Neutrophil (primary cell): ENCODE results near the gene IRAK1.

Source experiments
- H3K27ac ChIP-seq: fragments of 200-600 bp; sonication (generic); 2 replicates; pipeline ENCODE4 v1.5.1; 2016; ENCODE audit warnings: mild to moderate bottlenecking, moderate library complexity
- H3K27me3 ChIP-seq: fragments of 200-600 bp; sonication (generic); 2 replicates; pipeline ENCODE4 v1.6.0; 2016; ENCODE audit warnings: mild to moderate bottlenecking
- H3K36me3 ChIP-seq: fragments of 200-600 bp; sonication (generic); 2 replicates; pipeline ENCODE4 v1.5.1; 2017
- H3K4me1 ChIP-seq, 2 experiments: fragments of 200-600 bp in 1 of 2; sonication (generic) in 1 of 2; 1 replicate in 1 of 2; 2 replicates in 1 of 2; pipeline versions ENCODE4 v1.5.1 to v1.6.1; 2013 to 2016; ENCODE audit warnings: low read depth in 1 of 2, low read length in 1 of 2, mild to moderate bottlenecking in 1 of 2, moderate library complexity in 1 of 2; ENCODE audit not compliant: control insufficient read depth in 1 of 2, insufficient read depth in 1 of 2
- H3K4me3 ChIP-seq, 2 experiments: fragments of 200-600 bp in 1 of 2; sonication (generic) in 1 of 2; 1 replicate in 1 of 2; 2 replicates in 1 of 2; pipeline ENCODE4 v1.5.1; 2013 to 2016; ENCODE audit warnings: low read depth in 1 of 2, low read length in 1 of 2, mild to moderate bottlenecking in 1 of 2, moderate library complexity in 1 of 2
- H3K9me3 ChIP-seq: fragments of 200-600 bp; sonication (generic); 2 replicates; pipeline ENCODE4 v1.5.1; 2016
- TF ChIP-seq, protein P1 (sequence below): fragments of 200-600 bp; sonication (generic); IDR thresholded peaks from 2 replicates; pipeline ENCODE4 v1.5.1; 2016; ENCODE audit warnings: antibody characterized with exemption

IRAK1 gene

DNA sequence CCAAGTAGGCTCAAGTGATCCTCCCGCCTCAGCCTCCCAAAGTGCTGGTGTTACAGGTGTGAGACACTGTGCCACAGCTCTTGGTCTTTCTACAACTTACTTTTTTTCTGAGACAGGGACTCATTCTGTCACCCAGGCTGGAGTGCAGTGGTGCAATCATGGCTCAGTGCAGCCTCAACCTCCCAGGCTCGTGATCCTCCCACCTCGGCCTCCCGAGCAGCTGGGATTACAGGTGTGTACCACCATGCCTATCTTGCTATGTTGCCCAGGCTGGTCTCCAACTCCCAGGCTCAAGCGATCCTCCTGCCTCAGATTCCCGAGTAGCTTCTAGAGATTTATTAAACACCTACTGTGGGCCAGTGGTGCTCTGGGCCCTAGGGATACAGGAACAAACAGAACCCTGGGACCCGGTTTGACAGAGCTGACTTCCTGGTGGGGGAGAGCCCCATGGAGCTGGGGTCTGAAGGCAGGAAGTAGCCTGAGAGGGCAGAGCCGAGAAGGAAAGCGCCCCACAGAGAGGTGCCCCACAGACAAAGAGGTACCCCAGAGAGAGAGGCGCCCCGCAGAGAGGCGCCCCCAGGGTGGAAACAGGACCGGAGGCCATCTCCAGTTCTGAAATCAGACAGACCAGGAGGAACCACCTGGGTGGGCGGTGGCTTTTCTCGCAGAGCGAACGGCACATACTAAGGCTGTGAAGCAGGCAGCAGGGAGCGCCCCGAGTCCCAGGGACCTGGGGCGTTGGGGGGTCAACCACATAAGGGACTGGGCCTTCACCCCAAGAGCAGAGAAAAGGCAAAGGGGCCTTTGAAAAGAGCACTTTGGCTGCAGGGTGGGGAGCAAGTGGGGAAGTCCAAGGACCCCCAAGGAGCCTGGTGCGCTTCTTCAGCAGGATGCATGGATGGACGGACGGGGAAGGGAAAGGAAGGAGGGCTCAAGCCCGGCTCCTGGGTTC, 5.0 kb downstream of the IRAK1 start:
- Histone ChIP-seq H3K27me3 (no peaks in the 10 kb centered on the region), H3K27ac (peak overlapping the region; percentile 52), H3K36me3 (peaks cover 26% of the 10 kb centered on the region), H3K4me3 (no peak overlapping the region), H3K4me1 (peaks cover 26 to 28% of the 10 kb centered on the region in 2 experiments), H3K9me3 (no peaks in the 10 kb centered on the region)
- TF ChIP-seq, protein P1, sequence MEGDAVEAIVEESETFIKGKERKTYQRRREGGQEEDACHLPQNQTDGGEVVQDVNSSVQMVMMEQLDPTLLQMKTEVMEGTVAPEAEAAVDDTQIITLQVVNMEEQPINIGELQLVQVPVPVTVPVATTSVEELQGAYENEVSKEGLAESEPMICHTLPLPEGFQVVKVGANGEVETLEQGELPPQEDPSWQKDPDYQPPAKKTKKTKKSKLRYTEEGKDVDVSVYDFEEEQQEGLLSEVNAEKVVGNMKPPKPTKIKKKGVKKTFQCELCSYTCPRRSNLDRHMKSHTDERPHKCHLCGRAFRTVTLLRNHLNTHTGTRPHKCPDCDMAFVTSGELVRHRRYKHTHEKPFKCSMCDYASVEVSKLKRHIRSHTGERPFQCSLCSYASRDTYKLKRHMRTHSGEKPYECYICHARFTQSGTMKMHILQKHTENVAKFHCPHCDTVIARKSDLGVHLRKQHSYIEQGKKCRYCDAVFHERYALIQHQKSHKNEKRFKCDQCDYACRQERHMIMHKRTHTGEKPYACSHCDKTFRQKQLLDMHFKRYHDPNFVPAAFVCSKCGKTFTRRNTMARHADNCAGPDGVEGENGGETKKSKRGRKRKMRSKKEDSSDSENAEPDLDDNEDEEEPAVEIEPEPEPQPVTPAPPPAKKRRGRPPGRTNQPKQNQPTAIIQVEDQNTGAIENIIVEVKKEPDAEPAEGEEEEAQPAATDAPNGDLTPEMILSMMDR: no peak

DNA sequence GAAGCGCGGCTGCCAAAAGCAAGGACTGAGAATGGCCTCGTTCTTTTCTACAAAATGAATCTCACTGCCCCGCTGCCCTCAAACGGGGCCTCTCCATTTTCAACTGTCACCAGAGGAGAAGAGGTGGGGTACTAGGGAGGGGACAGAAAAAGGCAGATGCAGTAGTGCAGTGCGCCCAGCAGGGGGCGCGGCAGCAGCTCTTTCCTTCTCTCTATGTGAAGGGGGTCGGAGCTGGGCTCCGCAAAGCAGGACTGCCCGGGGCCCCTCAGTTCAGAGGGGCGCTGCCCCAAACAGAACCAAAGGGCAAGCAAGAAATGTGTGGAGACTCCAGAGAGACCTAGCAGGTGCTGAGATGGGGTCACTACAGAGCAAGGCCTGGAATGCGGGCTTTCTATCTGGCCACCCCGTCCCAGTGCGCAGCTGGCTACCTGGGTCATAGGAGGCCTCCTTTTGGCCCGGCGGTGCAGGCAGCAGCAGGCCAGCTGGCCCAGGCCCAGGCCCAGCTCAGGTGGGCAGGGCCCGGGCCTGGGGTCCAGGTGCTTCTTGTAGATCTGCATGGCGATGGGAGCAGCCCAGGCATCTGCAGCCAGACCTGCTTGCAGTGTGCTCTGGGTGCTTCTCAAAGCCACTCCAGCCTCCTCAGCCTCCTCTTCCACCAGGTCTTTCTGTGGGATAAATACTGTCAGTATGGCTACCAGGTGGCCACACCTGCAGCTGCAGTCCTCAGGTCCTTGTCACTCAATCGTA, 5.9 kb downstream of the IRAK1 start:
- peak overlapping the region; percentile 52 for H3K27ac ChIP-seq
- H3K9me3 ChIP-seq: no peaks in the 10 kb centered on the region
- H3K27me3 ChIP-seq: no peaks in the 10 kb centered on the region
- peaks cover 24 to 26% of the 10 kb centered on the region in 2 experiments for H3K4me1 ChIP-seq
- H3K36me3 ChIP-seq: peaks cover 26% of the 10 kb centered on the region
- TF ChIP-seq, protein P1: peak; percentile 81
- H3K4me3 ChIP-seq: no peak overlapping the region

DNA sequence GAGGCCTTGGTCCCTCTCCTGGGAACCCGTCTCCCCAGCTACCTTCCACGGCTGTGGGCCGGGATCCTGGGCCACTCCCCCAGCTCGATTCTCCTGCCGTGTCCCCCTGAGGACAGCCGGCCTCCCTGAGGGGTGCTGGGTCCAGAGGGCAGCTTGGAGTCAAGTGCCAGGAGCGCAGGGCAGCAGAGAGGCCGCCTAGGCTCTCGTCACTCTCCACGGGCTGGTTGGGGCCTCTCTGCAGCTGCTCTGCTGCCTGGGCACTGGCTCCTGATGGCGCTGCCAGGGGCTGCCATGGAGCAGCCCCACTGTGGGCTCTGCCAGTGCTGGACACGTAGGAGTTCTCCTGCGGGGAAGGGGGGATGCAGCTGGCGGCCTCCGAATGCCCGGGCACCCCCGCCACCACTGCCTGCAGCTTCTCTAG, 6.7 kb downstream of the IRAK1 start:
- Histone ChIP-seq H3K4me1 (peaks cover 16 to 18% of the 10 kb centered on the region in 2 experiments), H3K27me3 (no peaks in the 10 kb centered on the region), H3K36me3 (peaks cover 26% of the 10 kb centered on the region), H3K4me3 (no peak overlapping the region), H3K9me3 (no peaks in the 10 kb centered on the region), H3K27ac (no peak overlapping the region)
- TF ChIP-seq, protein P1: no peak

DNA sequence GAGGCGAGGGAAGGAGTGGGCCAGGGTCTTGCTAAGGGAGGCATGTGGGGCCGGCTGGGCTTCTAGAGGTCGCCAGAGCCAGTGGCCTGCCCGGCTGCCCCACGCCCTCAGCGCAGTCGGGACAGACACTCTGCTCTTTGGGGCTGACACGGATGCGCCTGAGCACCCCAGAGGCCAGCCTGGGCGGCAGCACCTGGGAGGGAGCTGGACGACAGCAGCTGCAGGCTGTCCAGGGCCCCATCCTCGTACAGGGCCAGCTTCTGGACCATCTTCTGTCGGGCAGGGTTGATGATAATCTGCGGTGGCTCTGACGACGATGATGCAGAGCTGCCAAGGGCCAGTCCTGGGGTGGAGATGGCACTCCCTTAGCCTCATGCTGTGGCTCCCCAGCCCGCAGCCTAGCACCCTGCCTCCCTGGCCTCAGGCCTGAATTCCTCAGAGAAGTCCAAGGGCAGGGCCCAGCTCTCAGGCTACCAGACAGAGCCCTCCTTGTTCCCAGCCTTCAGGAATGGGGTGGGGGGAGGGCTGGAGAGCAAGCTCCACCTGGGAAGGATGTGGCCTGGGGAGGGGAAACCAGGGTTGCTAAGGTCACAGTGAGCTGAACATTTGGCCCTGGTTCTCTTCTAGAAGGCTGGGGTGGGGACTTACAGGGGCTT, 7.2 kb downstream of the IRAK1 start:
- H3K4me3 ChIP-seq: no peak overlapping the region
- TF ChIP-seq, protein P1: no peak
- H3K4me1 ChIP-seq: peaks cover 14 to 16% of the 10 kb centered on the region in 2 experiments
- H3K9me3 ChIP-seq: no peaks in the 10 kb centered on the region
- H3K27me3 ChIP-seq: no peaks in the 10 kb centered on the region
- H3K27ac ChIP-seq: no peak overlapping the region
- peaks cover 26% of the 10 kb centered on the region for H3K36me3 ChIP-seq
